Measurements from ENCODE around the gene AFG1L. TPM values are rescaled to one million over a fixed set of nuclear protein-coding genes. Genes with fewer than 3 reads are reported as not detected.
A peak's percentile ranks its signal among the peaks of the same experiment; 100 is the strongest.

The AFG1L gene
- total RNA-seq, 1 donor: 4.0 TPM

DNA sequence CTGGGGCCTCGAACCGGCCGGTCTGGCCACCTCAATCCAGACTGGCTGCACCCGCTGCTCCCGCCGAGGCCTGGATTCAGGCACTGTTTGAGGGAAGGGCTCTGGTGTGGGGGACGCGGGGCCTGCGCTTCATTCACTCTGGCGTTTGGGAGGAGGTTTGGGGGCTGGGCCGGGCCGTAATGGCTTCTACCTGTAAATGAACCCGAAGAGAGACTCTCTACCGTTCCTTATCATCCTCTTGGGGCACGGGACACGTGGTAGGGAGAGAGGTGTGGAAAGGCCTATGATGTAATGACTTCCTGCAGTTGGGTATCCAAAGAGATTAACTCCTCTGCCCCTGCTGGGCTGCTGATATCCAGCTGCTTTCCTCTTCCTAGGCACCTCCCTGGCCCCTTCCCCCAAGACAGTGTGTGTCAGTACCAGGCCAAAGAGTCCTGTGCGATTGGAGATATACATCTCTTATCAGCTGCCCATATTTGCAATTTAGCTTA, 267.7 kb downstream of the AFG1L start:
- Histone ChIP-seq H3K4me2 (ENCODE audit: insufficient read depth, low read length) (peak overlapping the region; percentile 89), H3K4me3 (ENCODE audit: insufficient read depth, low read length) (peak overlapping the region; percentile 97), H4K20me1 (ENCODE audit: insufficient read depth, low read length) (peaks cover 30% of the 10 kb centered on the region), H3K27ac (ENCODE audit: low read depth, low read length) (peak overlapping the region; percentile 87), H3K79me2 (ENCODE audit: insufficient read depth, low read length) (peaks cover 46% of the 10 kb centered on the region), H3K36me3 (ENCODE audit: insufficient read depth, low read length) (peaks cover 8% of the 10 kb centered on the region), H2AFZ (ENCODE audit: low read length) (peak overlapping the region; percentile 32), H3K27me3 (ENCODE audit: insufficient read depth, low read length) (no peaks in the 10 kb centered on the region), H3K9me3 (ENCODE audit: low read depth, low read length) (no peaks in the 10 kb centered on the region), H3K4me1 (ENCODE audit: insufficient read depth, low read length) (peaks cover 42% of the 10 kb centered on the region)
- peak; percentile 95 for DNase-seq (ENCODE audit: insufficient read length, low spot score, missing footprints)
- TF ChIP-seq, protein P1, sequence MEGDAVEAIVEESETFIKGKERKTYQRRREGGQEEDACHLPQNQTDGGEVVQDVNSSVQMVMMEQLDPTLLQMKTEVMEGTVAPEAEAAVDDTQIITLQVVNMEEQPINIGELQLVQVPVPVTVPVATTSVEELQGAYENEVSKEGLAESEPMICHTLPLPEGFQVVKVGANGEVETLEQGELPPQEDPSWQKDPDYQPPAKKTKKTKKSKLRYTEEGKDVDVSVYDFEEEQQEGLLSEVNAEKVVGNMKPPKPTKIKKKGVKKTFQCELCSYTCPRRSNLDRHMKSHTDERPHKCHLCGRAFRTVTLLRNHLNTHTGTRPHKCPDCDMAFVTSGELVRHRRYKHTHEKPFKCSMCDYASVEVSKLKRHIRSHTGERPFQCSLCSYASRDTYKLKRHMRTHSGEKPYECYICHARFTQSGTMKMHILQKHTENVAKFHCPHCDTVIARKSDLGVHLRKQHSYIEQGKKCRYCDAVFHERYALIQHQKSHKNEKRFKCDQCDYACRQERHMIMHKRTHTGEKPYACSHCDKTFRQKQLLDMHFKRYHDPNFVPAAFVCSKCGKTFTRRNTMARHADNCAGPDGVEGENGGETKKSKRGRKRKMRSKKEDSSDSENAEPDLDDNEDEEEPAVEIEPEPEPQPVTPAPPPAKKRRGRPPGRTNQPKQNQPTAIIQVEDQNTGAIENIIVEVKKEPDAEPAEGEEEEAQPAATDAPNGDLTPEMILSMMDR (IDR thresholded peaks at IDR 0.05; ENCODE audit: extremely low read depth, low read depth, low read length): no peak

DNA sequence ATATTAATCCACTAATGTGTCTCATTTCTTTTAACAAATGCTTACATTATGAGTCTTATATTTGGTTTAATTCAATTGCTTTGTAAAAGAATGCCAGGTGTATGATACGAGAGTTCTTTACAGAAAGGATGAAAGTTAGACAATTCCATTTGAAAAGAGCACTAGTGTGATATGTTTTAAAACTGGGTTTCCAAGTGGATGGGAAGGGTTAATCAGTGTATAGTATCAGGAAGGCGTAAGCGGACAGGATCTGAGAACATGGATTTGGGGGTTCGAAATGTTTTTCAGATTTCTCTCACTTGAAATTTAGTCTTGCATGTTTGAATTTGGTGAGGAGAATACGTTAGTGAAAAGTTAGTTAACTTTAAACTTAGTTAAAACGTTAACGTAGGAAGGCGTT, 268.4 kb downstream of the AFG1L start:
- no peak overlapping the region for H2AFZ ChIP-seq (ENCODE audit: low read length)
- H3K79me2 ChIP-seq (ENCODE audit: insufficient read depth, low read length): peaks cover 53% of the 10 kb centered on the region
- peaks cover 42% of the 10 kb centered on the region for H3K4me1 ChIP-seq (ENCODE audit: insufficient read depth, low read length)
- H3K27me3 ChIP-seq (ENCODE audit: insufficient read depth, low read length): no peaks in the 10 kb centered on the region
- no peak for DNase-seq (ENCODE audit: insufficient read length, low spot score, missing footprints)
- H3K36me3 ChIP-seq (ENCODE audit: insufficient read depth, low read length): peaks cover 8% of the 10 kb centered on the region
- peak overlapping the region; percentile 87 for H3K27ac ChIP-seq (ENCODE audit: low read depth, low read length)
- peaks cover 30% of the 10 kb centered on the region for H4K20me1 ChIP-seq (ENCODE audit: insufficient read depth, low read length)
- peak overlapping the region; percentile 89 for H3K4me2 ChIP-seq (ENCODE audit: insufficient read depth, low read length)
- H3K9me3 ChIP-seq (ENCODE audit: low read depth, low read length): no peaks in the 10 kb centered on the region
- H3K4me3 ChIP-seq (ENCODE audit: insufficient read depth, low read length): peak overlapping the region; percentile 97
- TF ChIP-seq, protein P1 (IDR thresholded peaks at IDR 0.05; ENCODE audit: extremely low read depth, low read depth, low read length): no peak

DNA sequence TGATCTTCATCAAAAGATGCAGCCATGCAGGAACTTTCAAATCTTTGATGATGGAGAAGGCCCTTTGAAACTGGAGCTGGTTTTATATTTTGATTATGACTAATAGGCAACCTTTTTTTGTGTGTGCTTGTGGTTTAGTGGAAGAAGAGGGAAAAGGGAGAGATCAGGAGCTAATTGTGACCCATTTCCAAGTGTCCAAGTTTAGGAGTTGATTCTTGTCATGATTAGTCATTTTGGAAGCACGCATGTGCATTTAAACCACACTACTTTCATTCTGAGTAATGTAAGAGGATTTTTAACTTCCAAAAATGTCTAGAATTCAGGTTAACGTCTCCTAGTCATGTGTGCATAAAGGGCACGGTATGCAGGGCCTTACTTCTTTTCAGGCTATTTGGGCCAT, 269.3 kb downstream of the AFG1L start:
- Histone ChIP-seq H3K27me3 (ENCODE audit: insufficient read depth, low read length) (no peaks in the 10 kb centered on the region), H2AFZ (ENCODE audit: low read length) (no peak overlapping the region), H3K79me2 (ENCODE audit: insufficient read depth, low read length) (peaks cover 62% of the 10 kb centered on the region), H3K4me3 (ENCODE audit: insufficient read depth, low read length) (peak overlapping the region; percentile 38), H3K27ac (ENCODE audit: low read depth, low read length) (peak overlapping the region; percentile 87), H3K9me3 (ENCODE audit: low read depth, low read length) (no peaks in the 10 kb centered on the region), H3K36me3 (ENCODE audit: insufficient read depth, low read length) (peaks cover 15% of the 10 kb centered on the region), H3K4me1 (ENCODE audit: insufficient read depth, low read length) (peaks cover 42% of the 10 kb centered on the region), H3K4me2 (ENCODE audit: insufficient read depth, low read length) (peak overlapping the region; percentile 89), H4K20me1 (ENCODE audit: insufficient read depth, low read length) (peaks cover 37% of the 10 kb centered on the region)
- peak; percentile 95 for DNase-seq (ENCODE audit: insufficient read length, low spot score, missing footprints)
- TF ChIP-seq, protein P1 (IDR thresholded peaks at IDR 0.05; ENCODE audit: extremely low read depth, low read depth, low read length): no peak

DNA sequence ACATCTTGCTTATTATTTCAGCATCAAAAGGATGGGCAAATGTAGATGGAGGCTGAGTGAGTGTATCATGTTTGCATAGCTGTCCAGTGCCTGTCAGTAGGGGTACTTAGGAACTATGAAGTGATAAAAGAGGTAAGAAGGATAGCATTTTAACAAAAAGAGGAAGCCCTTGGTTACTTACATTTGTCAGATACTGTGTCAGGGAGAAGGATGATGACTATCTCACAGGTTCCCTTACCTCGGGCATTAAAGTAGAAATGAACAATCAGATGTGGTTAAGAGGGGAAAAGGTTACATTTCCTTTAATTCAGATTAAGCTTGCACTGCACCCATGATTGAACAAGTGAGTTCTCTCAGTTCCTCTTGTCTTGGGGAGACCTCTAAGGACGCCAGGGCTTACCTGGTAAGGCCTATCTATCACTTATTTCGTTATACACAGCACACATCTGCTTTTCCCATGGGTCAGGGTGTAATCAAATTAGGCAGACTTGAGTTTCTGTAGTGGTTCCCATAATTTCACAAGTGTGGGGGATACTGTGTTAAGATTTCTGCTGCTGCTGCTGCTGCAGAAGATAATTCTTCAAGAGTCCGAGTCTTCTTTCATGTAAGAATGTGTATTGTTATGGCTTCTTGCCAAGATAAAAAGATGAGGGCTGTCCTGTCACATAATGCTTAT, 270.4 kb downstream of the AFG1L start:
- Histone ChIP-seq H3K27me3 (ENCODE audit: insufficient read depth, low read length) (no peaks in the 10 kb centered on the region), H3K4me3 (ENCODE audit: insufficient read depth, low read length) (peak overlapping the region; percentile 1), H3K4me1 (ENCODE audit: insufficient read depth, low read length) (peaks cover 42% of the 10 kb centered on the region), H4K20me1 (ENCODE audit: insufficient read depth, low read length) (peaks cover 40% of the 10 kb centered on the region), H3K27ac (ENCODE audit: low read depth, low read length) (peak overlapping the region; percentile 87), H3K79me2 (ENCODE audit: insufficient read depth, low read length) (peaks cover 73% of the 10 kb centered on the region), H3K36me3 (ENCODE audit: insufficient read depth, low read length) (peaks cover 22% of the 10 kb centered on the region), H3K9me3 (ENCODE audit: low read depth, low read length) (no peaks in the 10 kb centered on the region), H2AFZ (ENCODE audit: low read length) (no peak overlapping the region), H3K4me2 (ENCODE audit: insufficient read depth, low read length) (peak overlapping the region; percentile 89)
- no peak for DNase-seq (ENCODE audit: insufficient read length, low spot score, missing footprints)
- TF ChIP-seq, protein P1 (IDR thresholded peaks at IDR 0.05; ENCODE audit: extremely low read depth, low read depth, low read length): no peak
